ENCODE data around the gene ZNF14. TPM values are rescaled to one million over a fixed set of nuclear protein-coding genes. Genes with fewer than 3 reads are reported as not detected.
A peak's percentile ranks its signal among the peaks of the same experiment; 100 is the strongest.
"Not testable (repeated sequence)": the region's sequence is repeated elsewhere in the genome, so short reads cannot be mapped to it uniquely, and the experiment has no call there.

ZNF14 gene
- total RNA-seq, 2 donors from 2014 or later: 9.1 to 12.1 TPM

DNA sequence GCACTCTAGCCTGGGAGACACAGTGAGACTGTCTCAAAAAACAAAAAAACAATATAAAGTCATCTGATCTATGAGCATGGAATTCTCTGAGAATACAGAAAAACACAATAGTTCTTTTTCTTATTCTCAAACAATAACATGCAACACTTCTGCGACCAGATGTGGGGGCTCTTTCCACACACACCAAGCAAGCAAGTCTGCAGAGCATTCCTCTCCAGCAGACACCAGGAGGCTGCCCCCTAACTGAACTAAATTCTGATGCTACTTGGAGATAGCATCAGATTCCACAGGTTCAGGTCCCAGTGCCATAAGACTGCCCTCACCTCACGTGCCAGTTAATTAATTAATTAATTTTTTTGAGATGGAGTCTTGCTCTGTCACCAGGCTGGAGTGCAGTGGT, 36.5 kb downstream of the ZNF14 start:
- ATAC-seq (replicated peaks in 1 of 2) (no peak), DNase-seq (no peak)
- Mint-ChIP-seq H3K27ac (no peak overlapping the region), H3K36me3 (ENCODE audit: insufficient read depth in 2 of 2) (peaks cover 12 to 21% of the 10 kb centered on the region in 2 donors), H3K4me3 (no peak overlapping the region), H3K27me3 (ENCODE audit: low read depth) (no peaks in the 10 kb centered on the region), H3K9me3 (peaks cover 0 to 5% of the 10 kb centered on the region in 2 donors), H3K4me1 (ENCODE audit: low read depth) (no peaks in the 10 kb centered on the region)

DNA sequence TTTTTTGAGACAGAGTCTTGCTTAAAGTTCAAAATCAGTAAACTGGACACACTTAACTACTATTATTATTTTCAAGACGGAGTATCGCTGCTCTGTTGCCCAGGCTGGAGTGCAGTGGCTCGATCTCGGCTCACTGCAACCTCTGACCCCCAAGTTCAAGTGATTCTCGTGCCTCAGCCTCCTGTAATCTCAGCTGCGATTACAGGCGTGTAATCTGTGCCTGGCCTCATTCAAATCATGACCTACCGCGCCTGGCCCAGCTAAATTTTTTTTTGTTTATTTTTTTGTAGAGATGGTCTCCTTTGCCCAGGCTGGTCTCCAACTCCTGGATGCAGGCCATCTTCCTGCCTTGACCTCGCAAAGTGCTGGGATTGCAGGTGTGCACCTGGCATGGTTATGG, 41.2 kb downstream of the ZNF14 start:
- H3K27ac Mint-ChIP-seq: no peak overlapping the region
- no peaks in the 10 kb centered on the region for H3K4me1 Mint-ChIP-seq (ENCODE audit: low read depth)
- H3K36me3 Mint-ChIP-seq (ENCODE audit: insufficient read depth in 2 of 2): peaks cover 9 to 10% of the 10 kb centered on the region in 2 donors
- H3K27me3 Mint-ChIP-seq (ENCODE audit: low read depth): no peaks in the 10 kb centered on the region
- no peak overlapping the region for H3K4me3 Mint-ChIP-seq
- H3K9me3 Mint-ChIP-seq: peaks cover 2 to 8% of the 10 kb centered on the region in 2 donors
- ATAC-seq (replicated peaks in 1 of 2) (no peak), DNase-seq (no peak)

DNA sequence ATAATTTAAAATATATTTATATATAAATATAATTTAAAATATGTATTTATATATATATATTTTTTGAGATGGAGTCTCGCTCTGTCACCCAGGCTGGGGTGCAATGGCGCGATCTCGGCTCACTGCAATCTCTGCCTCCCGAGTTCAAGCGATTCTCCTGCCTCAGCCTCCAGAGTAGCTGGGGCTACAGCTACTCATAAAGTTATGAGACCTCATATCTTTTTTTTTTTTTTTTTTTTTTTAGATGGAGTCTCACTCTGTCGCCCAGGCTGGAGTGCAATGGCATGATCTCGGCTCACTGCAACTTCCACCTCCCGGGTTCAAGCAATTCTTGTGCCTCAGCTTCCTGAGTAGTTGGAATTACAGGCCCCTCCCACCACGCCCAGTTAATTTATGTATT, 43.9 kb downstream of the ZNF14 start:
- H3K36me3 Mint-ChIP-seq (ENCODE audit: insufficient read depth in 2 of 2): peaks cover 12 to 23% of the 10 kb centered on the region in 2 donors
- DNase-seq; H3K27ac Mint-ChIP-seq; H3K4me1 Mint-ChIP-seq (ENCODE audit: low read depth); H3K27me3 Mint-ChIP-seq (ENCODE audit: low read depth); H3K4me3 Mint-ChIP-seq: not testable (repeated sequence)
- ATAC-seq (replicated peaks in 1 of 2): peak; percentile 10 to 52
- H3K9me3 Mint-ChIP-seq: peaks cover 8 to 11% of the 10 kb centered on the region in 2 donors

- Mint-ChIP-seq H3K36me3 (ENCODE audit: insufficient read depth in 2 of 2) (peaks cover 21 to 42% of the 10 kb centered on the region in 2 donors), H3K27me3 (ENCODE audit: low read depth) (no peaks in the 10 kb centered on the region), H3K4me3 (no peak overlapping the region), H3K27ac (no peak overlapping the region), H3K9me3 (peaks cover 14 to 15% of the 10 kb centered on the region in 2 donors), H3K4me1 (ENCODE audit: low read depth) (no peaks in the 10 kb centered on the region)
- DNase-seq (no peak), ATAC-seq (replicated peaks in 1 of 2) (peak; percentile 59)
These were observed 45.8 kb downstream of the ZNF14 start for GRCh38 chr19:19687090-19687489.

DNA sequence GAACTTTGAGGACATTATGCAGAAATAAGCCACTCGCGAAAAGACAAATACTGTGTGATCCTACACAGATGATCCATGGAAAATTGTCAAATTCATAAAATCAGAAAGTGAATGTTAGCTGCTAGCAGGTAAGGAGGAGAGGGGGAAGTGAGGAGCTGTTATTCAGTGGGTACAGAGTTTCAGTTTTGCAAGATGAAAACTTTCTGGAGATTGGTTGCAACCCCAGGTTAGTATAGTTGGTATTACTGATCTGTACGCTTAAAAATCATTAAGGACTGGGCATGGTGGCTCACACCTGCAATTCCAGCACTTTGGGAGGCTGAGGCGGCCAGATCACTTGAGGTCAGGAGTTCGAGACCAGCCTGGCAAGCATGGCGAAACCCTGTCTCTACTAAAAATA, 46.3 kb downstream of the ZNF14 start:
- H3K9me3 Mint-ChIP-seq: peaks cover 14 to 15% of the 10 kb centered on the region in 2 donors
- peaks cover 21 to 43% of the 10 kb centered on the region in 2 donors for H3K36me3 Mint-ChIP-seq (ENCODE audit: insufficient read depth in 2 of 2)
- no peaks in the 10 kb centered on the region for H3K27me3 Mint-ChIP-seq (ENCODE audit: low read depth)
- ATAC-seq (replicated peaks in 1 of 2) (peak in 1 of 2 donors; percentile 28), DNase-seq (no peak)
- H3K27ac Mint-ChIP-seq: no peak overlapping the region
- no peaks in the 10 kb centered on the region for H3K4me1 Mint-ChIP-seq (ENCODE audit: low read depth)
- no peak overlapping the region for H3K4me3 Mint-ChIP-seq

DNA sequence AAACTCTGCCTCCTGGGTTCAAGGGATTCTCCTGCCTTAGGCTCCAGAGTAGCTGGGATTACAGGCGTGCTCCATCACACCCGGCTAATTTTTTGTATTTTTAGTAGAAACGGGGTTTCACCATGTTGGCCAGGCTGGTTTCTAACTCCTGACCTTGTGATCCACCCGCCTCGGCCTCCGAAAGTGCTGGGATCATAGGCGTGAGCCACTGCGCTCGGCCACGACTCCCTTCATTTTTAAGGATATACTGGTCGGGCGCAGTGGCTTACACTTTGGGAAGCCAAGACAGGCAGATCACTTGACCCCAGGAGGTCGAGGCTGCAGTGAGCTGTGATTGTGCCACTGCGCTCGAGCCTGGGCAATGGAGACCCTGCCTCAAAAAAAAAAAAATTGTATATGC, 46.8 kb downstream of the ZNF14 start:
- H3K27me3 Mint-ChIP-seq (ENCODE audit: low read depth); H3K4me1 Mint-ChIP-seq (ENCODE audit: low read depth); DNase-seq; H3K4me3 Mint-ChIP-seq; H3K27ac Mint-ChIP-seq: not testable (repeated sequence)
- peak in 1 of 2 donors; percentile 6 for ATAC-seq (replicated peaks in 1 of 2)
- peaks cover 22 to 44% of the 10 kb centered on the region in 2 donors for H3K36me3 Mint-ChIP-seq (ENCODE audit: insufficient read depth in 2 of 2)
- H3K9me3 Mint-ChIP-seq: peaks cover 14 to 16% of the 10 kb centered on the region in 2 donors

GRCh38 chr19:19679176-19680073, 53.5 kb downstream of the ZNF14 start:
- Mint-ChIP-seq H3K9me3 (peaks cover 20 to 29% of the 10 kb centered on the region in 2 donors), H3K27ac (peak overlapping the region; percentile 19), H3K4me3 (no peak overlapping the region), H3K4me1 (ENCODE audit: low read depth) (peaks cover 1% of the 10 kb centered on the region), H3K36me3 (ENCODE audit: insufficient read depth in 2 of 2) (peaks cover 50 to 88% of the 10 kb centered on the region in 2 donors), H3K27me3 (ENCODE audit: low read depth) (no peaks in the 10 kb centered on the region)
- DNase-seq (no peak), ATAC-seq (replicated peaks in 1 of 2) (no peak)

DNA sequence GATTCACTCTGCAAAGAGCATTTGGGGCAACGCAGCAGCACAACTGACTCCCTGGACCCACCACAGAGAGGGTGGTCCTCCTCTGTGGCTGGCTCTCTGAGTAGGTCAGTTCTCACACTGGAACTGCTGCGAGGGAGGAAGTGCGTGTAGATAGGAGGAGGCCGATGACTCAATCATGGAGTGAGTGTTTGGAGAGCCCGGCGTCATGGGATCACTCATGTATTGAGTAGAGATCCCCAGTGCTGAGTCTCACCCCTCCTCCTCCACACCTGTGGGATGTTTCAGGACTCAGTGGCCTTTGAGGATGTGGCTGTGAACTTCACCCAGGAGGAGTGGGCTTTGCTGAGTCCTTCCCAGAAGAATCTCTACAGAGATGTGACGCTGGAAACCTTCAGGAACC, 55.3 kb downstream of the ZNF14 start:
- Mint-ChIP-seq H3K9me3 (peaks cover 13 to 22% of the 10 kb centered on the region in 2 donors), H3K27ac (peak overlapping the region; percentile 69)
- no peak for DNase-seq

DNA sequence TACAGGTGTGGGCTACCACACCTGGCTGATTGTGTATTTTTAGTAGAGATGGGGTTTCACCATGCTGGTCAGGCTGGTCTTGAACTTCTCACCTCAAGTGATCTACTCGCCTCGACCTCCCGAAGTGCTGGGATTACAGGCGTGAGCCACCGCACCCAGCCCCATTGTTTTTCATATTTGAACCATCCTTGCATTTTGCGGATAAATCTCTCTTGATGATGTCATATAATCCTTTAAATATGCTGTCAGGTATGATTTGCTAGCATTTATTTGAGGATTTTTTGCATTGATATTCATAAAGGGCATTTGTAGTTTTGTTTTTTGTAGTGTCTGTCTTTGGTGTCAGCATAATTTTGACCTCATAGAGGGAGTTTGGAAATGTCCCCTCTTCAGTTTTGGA, 58.6 kb downstream of the ZNF14 start:
- H3K27me3 Mint-ChIP-seq (ENCODE audit: low read depth): no peaks in the 10 kb centered on the region
- DNase-seq (no peak), ATAC-seq (replicated peaks in 1 of 2) (no peak)
- peaks cover 13 to 14% of the 10 kb centered on the region in 2 donors for H3K9me3 Mint-ChIP-seq
- no peak overlapping the region for H3K4me3 Mint-ChIP-seq
- peaks cover 44 to 84% of the 10 kb centered on the region in 2 donors for H3K36me3 Mint-ChIP-seq (ENCODE audit: insufficient read depth in 2 of 2)
- peaks cover 29% of the 10 kb centered on the region for H3K4me1 Mint-ChIP-seq (ENCODE audit: low read depth)
- no peak overlapping the region for H3K27ac Mint-ChIP-seq

More for the DNA sequence above, 55.3 kb downstream of the ZNF14 start:
- no peak for ATAC-seq (replicated peaks in 1 of 2)
- Mint-ChIP-seq H3K27me3 (ENCODE audit: low read depth) (no peaks in the 10 kb centered on the region), H3K36me3 (ENCODE audit: insufficient read depth in 2 of 2) (peaks cover 47 to 84% of the 10 kb centered on the region in 2 donors), H3K4me3 (peak overlapping the region in 1 of 2 donors; percentile 18), H3K4me1 (ENCODE audit: low read depth) (peaks cover 9% of the 10 kb centered on the region)

DNA sequence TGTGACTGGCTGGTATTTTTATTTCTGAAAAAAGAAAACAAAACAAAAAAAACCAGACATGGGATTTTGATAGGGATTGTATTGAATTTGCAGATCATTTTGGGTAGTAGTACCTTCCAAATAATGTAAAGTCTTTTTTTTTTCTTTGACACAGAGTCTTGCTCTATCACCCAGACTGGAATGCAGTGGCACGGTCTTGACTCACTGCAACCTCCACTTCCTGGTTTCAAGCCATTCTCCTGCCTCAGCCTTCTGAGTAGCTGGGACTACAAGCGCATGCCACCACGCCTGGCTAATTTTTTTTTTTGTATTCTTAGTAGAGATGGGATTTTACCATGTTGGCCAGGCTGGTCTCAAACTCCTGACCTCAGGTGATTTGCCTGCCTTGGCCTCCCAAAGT, 60.1 kb downstream of the ZNF14 start:
- peaks cover 37% of the 10 kb centered on the region for H3K4me1 Mint-ChIP-seq (ENCODE audit: low read depth)
- H3K4me3 Mint-ChIP-seq: peak overlapping the region in 1 of 2 donors; percentile 27
- ATAC-seq (replicated peaks in 1 of 2): no peak
- DNase-seq: no peak
- no peaks in the 10 kb centered on the region for H3K27me3 Mint-ChIP-seq (ENCODE audit: low read depth)
- peaks cover 38 to 75% of the 10 kb centered on the region in 2 donors for H3K36me3 Mint-ChIP-seq (ENCODE audit: insufficient read depth in 2 of 2)
- H3K27ac Mint-ChIP-seq: peak overlapping the region; percentile 72
- H3K9me3 Mint-ChIP-seq: peaks cover 7 to 8% of the 10 kb centered on the region in 2 donors

- DNase-seq (no peak), ATAC-seq (replicated peaks in 1 of 2) (no peak)
- Mint-ChIP-seq H3K27ac (peak overlapping the region; percentile 90), H3K27me3 (ENCODE audit: low read depth) (no peaks in the 10 kb centered on the region), H3K4me3 (peak overlapping the region; percentile 91 to 92), H3K9me3 (no peaks in the 10 kb centered on the region), H3K4me1 (ENCODE audit: low read depth) (peaks cover 42% of the 10 kb centered on the region), H3K36me3 (ENCODE audit: insufficient read depth in 2 of 2) (peaks cover 21 to 54% of the 10 kb centered on the region in 2 donors)
These were observed 62.8 kb downstream of the ZNF14 start for GRCh38 chr19:19670070-19670551.

GRCh38 chr19:19668230-19669012, 64.5 kb downstream of the ZNF14 start, which contains the start of gene ZNF101:
Gene ZNF101 (plus strand): TSS chr19:19668839. CDS start chr19:19668964, 125 bp downstream.
- peak; percentile 76 to 80 for ATAC-seq (replicated peaks in 1 of 2)
- peak; percentile 97 to 98 for DNase-seq
- Mint-ChIP-seq H3K27me3 (ENCODE audit: low read depth) (no peaks in the 10 kb centered on the region), H3K4me3 (peak within 1 kb of the TSS; percentile 91 to 92), H3K4me1 (ENCODE audit: low read depth) (peaks cover 38% of the 10 kb centered on the region), H3K27ac (peak within 1 kb of the TSS; percentile 96), H3K9me3 (no peaks in the 10 kb centered on the region), H3K36me3 (ENCODE audit: insufficient read depth in 2 of 2) (peaks cover 13 to 45% of the 10 kb centered on the region in 2 donors)

Data from activated T-cell treated with anti-CD3 and anti-CD28 coated beads, Interleukin-2, amount 50 U/mL, for 72 hours (primary cell).